B cell (primary cell): ENCODE measurements around the gene CACHD1. TPM values are rescaled to one million over a fixed set of nuclear protein-coding genes. Genes with fewer than 3 reads are reported as not detected.

Experiments used
- polyA plus RNA-seq: library from polyadenylated mRNA; depleted of rRNA; stranded (reverse); fragments of >200 nt; gene quantifications from 2 replicates; pipeline ENCODE4 v1.2.3, GENCODE V29; 2012
- small RNA-seq: library from RNA; depleted of rRNA; stranded (forward); fragments of <200 nt; gene quantifications from one replicate; pipeline ENCODE3, GENCODE V24; 2012; ENCODE audit warnings: low replicate concordance, low read depth; ENCODE audit not compliant: insufficient read length
- total RNA-seq, 2 donors: library from RNA; stranded (reverse); fragments of 120-200 nt in 1 of 2; gene quantifications; 1 replicate in 1 of 2; 2 replicates in 1 of 2; pipeline versions ENCODE4 v1.2.3 to v1.2.4, GENCODE V29; 2013 to 2022

The CACHD1 gene
- total and polyA plus RNA-seq, 2 donors (not counting 1 experiment from before 2014, with no cell fraction given) = not detected

Small RNA genes lying within 50 kb of the gene (small RNA-seq; reads per million reads assigned to genes)
- not detected for gene MIR4794
